Lower leg skin (tissue), 3 donors: Measurements from ENCODE around the gene CTDSP2.

Source experiments
- CTCF ChIP-seq, 3 donors: fragments of 450-650 bp; IDR thresholded peaks; one replicate each; pipeline ENCODE4 v1.5.1; 2016; ENCODE audit warnings: antibody characterized with exemption in 3 of 3, mild to moderate bottlenecking in 3 of 3, moderate library complexity in 2 of 3
- POLR2A ChIP-seq, 2 donors: fragments of 450-650 bp; IDR thresholded peaks; one replicate each; pipeline ENCODE4 v1.6.1; 2016 to 2017; ENCODE audit warnings: antibody characterized with exemption in 2 of 2, mild to moderate bottlenecking in 1 of 2, moderate library complexity in 1 of 2

- TF ChIP-seq CTCF (IDR thresholded peaks at IDR 0.05) = no peak
- no peak for TF ChIP-seq POLR2A (IDR thresholded peaks at IDR 0.05)
Measured at GRCh38 chr12:57882575-57882974, 36.0 kb upstream of the CTDSP2 start.
